HG03103 (cell line): ENCODE results near the gene GPR146.

Source experiments
- ATAC-seq: cut with Tn5 transposase; IDR thresholded peaks from one replicate; pipeline ENCODE4 v1.9.1; 2021; ENCODE audit warnings: low read depth; ENCODE audit not compliant: unreplicated experiment

GPR146 gene

GRCh38 chr7:1041551-1042491 lies 2.5 kb upstream of the GPR146 start:
- ATAC-seq = no peak

GRCh38 chr7:1042492-1042833 lies 1.9 kb upstream of the GPR146 start:
- no peak for ATAC-seq

GRCh38 chr7:1043552-1044188 lies 676 bp upstream of the GPR146 start:
- ATAC-seq = no peak

GRCh38 chr7:1045069-1046063 lies 1.0 kb downstream of the GPR146 start:
- no peak for ATAC-seq

GRCh38 chr7:1046722-1047679 lies 2.7 kb downstream of the GPR146 start:
- no peak for ATAC-seq

GRCh38 chr7:1049006-1049741 lies 4.8 kb downstream of the GPR146 start:
- ATAC-seq = no peak

GRCh38 chr7:1049801-1050200 lies 5.5 kb downstream of the GPR146 start:
- no peak for ATAC-seq

- no peak for ATAC-seq
Observed at GRCh38 chr7:1050254-1050906, 6.0 kb downstream of the GPR146 start.

GRCh38 chr7:1050956-1051690 lies 6.8 kb downstream of the GPR146 start:
- no peak for ATAC-seq

- ATAC-seq = no peak
Observed at GRCh38 chr7:1052031-1052818, 7.9 kb downstream of the GPR146 start.

- ATAC-seq = no peak
Observed at GRCh38 chr7:1053002-1053411, 8.7 kb downstream of the GPR146 start.

GRCh38 chr7:1053816-1054370 lies 9.5 kb downstream of the GPR146 start:
- ATAC-seq = no peak

GRCh38 chr7:1054438-1054837 lies 10.1 kb downstream of the GPR146 start:
- ATAC-seq = no peak

- no peak for ATAC-seq
Observed at GRCh38 chr7:1054861-1055450, 10.6 kb downstream of the GPR146 start.

- ATAC-seq = no peak
Observed at GRCh38 chr7:1055491-1055955, 11.2 kb downstream of the GPR146 start.
